ENCODE results near the gene ANKFN1. TPM values are rescaled to one million over a fixed set of nuclear protein-coding genes. Genes with fewer than 3 reads are reported as not detected.

The ANKFN1 gene
- total RNA-seq, 1 experiment from 2014 or later = 1.4 TPM

GRCh38 chr17:56290101-56290801 is 137.0 kb downstream of the ANKFN1 start:
- peak; percentile 29 for DNase-seq (ENCODE audit: low read depth)

- DNase-seq (ENCODE audit: low read depth) = peak; percentile 35
Observed at GRCh38 chr17:56290802-56291118, 137.5 kb downstream of the ANKFN1 start.

GRCh38 chr17:56291226-56291805 is 138.0 kb downstream of the ANKFN1 start:
- DNase-seq (ENCODE audit: low read depth) = peak; percentile 68

GRCh38 chr17:56292010-56292409 is 138.7 kb downstream of the ANKFN1 start:
- DNase-seq (ENCODE audit: low read depth) = peak; percentile 92

- DNase-seq (ENCODE audit: low read depth) = peak; percentile 64
Observed at GRCh38 chr17:56292578-56292977, 139.3 kb downstream of the ANKFN1 start.

- peak; percentile 85 for DNase-seq (ENCODE audit: low read depth)
Observed at GRCh38 chr17:56297184-56297583, 143.9 kb downstream of the ANKFN1 start.

GRCh38 chr17:56298846-56299245 is 145.6 kb downstream of the ANKFN1 start:
- DNase-seq (ENCODE audit: low read depth) = no peak

GRCh38 chr17:56300144-56300543 is 146.9 kb downstream of the ANKFN1 start:
- no peak for DNase-seq (ENCODE audit: low read depth)

- no peak for DNase-seq (ENCODE audit: low read depth)
Observed at GRCh38 chr17:56305007-56305406, 151.7 kb downstream of the ANKFN1 start.

- no peak for DNase-seq (ENCODE audit: low read depth)
Observed at GRCh38 chr17:56309897-56310296, 156.6 kb downstream of the ANKFN1 start.

- DNase-seq (ENCODE audit: low read depth) = no peak
Observed at GRCh38 chr17:56310782-56311181, 157.5 kb downstream of the ANKFN1 start.

- no peak for DNase-seq (ENCODE audit: low read depth)
Observed at GRCh38 chr17:56313201-56313600, 159.9 kb downstream of the ANKFN1 start.

GRCh38 chr17:56314026-56314425 is 160.8 kb downstream of the ANKFN1 start:
- peak; percentile 40 for DNase-seq (ENCODE audit: low read depth)

- DNase-seq (ENCODE audit: low read depth) = no peak
Observed at GRCh38 chr17:56314984-56315602, 161.8 kb downstream of the ANKFN1 start.

GRCh38 chr17:56316604-56317003 is 163.3 kb downstream of the ANKFN1 start:
- no peak for DNase-seq (ENCODE audit: low read depth)

GRCh38 chr17:56317351-56318208 is 164.3 kb downstream of the ANKFN1 start:
- DNase-seq (ENCODE audit: low read depth) = no peak

- peak; percentile 75 for DNase-seq (ENCODE audit: low read depth)
Observed at GRCh38 chr17:56319531-56319930, 166.3 kb downstream of the ANKFN1 start.

- DNase-seq (ENCODE audit: low read depth) = no peak
Observed at GRCh38 chr17:56320443-56320842, 167.2 kb downstream of the ANKFN1 start.

GRCh38 chr17:56322991-56323390 is 169.7 kb downstream of the ANKFN1 start:
- DNase-seq (ENCODE audit: low read depth) = no peak

- no peak for DNase-seq (ENCODE audit: low read depth)
Observed at GRCh38 chr17:56324676-56325075, 171.4 kb downstream of the ANKFN1 start.

- DNase-seq (ENCODE audit: low read depth) = no peak
Observed at GRCh38 chr17:56325313-56326000, 172.2 kb downstream of the ANKFN1 start.

GRCh38 chr17:56326001-56326359 is 172.7 kb downstream of the ANKFN1 start:
- DNase-seq (ENCODE audit: low read depth) = no peak

All from M059J (cell line).